Stimulated activated CD8-positive, alpha-beta memory T cell treated with anti-CD3 and anti-CD28 coated beads, Interleukin-4, amount 100 ng/mL, for 24 hours (primary cell): Measurements from ENCODE around the gene TSPO2.
"Not testable (repeated sequence)": the region's sequence is repeated elsewhere in the genome, so short reads cannot be mapped to it uniquely, and the experiment has no call there.

ENCODE experiments used
- DNase-seq: peaks from one replicate; pipeline ENCODE4 v3.0.0-alpha.2; 2020; ENCODE audit warnings: low read depth

TSPO2 gene

GRCh38 chr6:41042226-41043055 is at the start of gene TSPO2:
TSPO2 (plus strand) TSS chr6:41042467; CDS start chr6:41042986, 519 bp downstream.
- DNase-seq = no peak

GRCh38 chr6:40992746-40993145 is 49.5 kb upstream of the TSPO2 start:
- DNase-seq = no peak

GRCh38 chr6:40996591-40997233 is 45.6 kb upstream of the TSPO2 start:
- no peak for DNase-seq

GRCh38 chr6:40997234-40997957 is 44.9 kb upstream of the TSPO2 start:
- no peak for DNase-seq

GRCh38 chr6:40998661-40999060 is 43.6 kb upstream of the TSPO2 start:
- no peak for DNase-seq

GRCh38 chr6:40999569-40999968 is 42.7 kb upstream of the TSPO2 start:
- no peak for DNase-seq

- no peak for DNase-seq
These were observed 42.0 kb upstream of the TSPO2 start for GRCh38 chr6:41000248-41000647.

GRCh38 chr6:41002168-41002567 is 40.1 kb upstream of the TSPO2 start:
- DNase-seq = no peak

GRCh38 chr6:41006217-41006616 is 36.0 kb upstream of the TSPO2 start:
- DNase-seq = peak; percentile 22

GRCh38 chr6:41006980-41007379 is 35.3 kb upstream of the TSPO2 start:
- not testable (repeated sequence) for DNase-seq

GRCh38 chr6:41008011-41008410 is 34.3 kb upstream of the TSPO2 start:
- DNase-seq = no peak

- DNase-seq = no peak
These were observed 32.6 kb upstream of the TSPO2 start for GRCh38 chr6:41009669-41010068.

GRCh38 chr6:41011673-41012072 is 30.6 kb upstream of the TSPO2 start:
- no peak for DNase-seq

GRCh38 chr6:41013466-41014153 is 28.7 kb upstream of the TSPO2 start:
- DNase-seq = no peak

GRCh38 chr6:41014780-41015179 is 27.5 kb upstream of the TSPO2 start:
- no peak for DNase-seq

- DNase-seq = not testable (repeated sequence)
These were observed 26.4 kb upstream of the TSPO2 start for GRCh38 chr6:41015860-41016259.

- no peak for DNase-seq
These were observed 24.6 kb upstream of the TSPO2 start for GRCh38 chr6:41017663-41018062.

GRCh38 chr6:41021832-41022231 is 20.4 kb upstream of the TSPO2 start:
- DNase-seq = no peak

- no peak for DNase-seq
These were observed 20.0 kb upstream of the TSPO2 start for GRCh38 chr6:41022294-41022693.

GRCh38 chr6:41023114-41023513 is 19.2 kb upstream of the TSPO2 start:
- no peak for DNase-seq

GRCh38 chr6:41025966-41026530 is 16.2 kb upstream of the TSPO2 start:
- no peak for DNase-seq

- DNase-seq = no peak
These were observed 15.0 kb upstream of the TSPO2 start for GRCh38 chr6:41027241-41027640.
